HG03045 (cell line): Measurements from ENCODE around the gene UTY.

ENCODE experiments used
- ATAC-seq: cut with Tn5 transposase; IDR thresholded peaks from one replicate; pipeline ENCODE4 v1.9.1; 2021; ENCODE audit warnings: mild to moderate bottlenecking, moderate library complexity; ENCODE audit not compliant: unreplicated experiment

Gene UTY

DNA sequence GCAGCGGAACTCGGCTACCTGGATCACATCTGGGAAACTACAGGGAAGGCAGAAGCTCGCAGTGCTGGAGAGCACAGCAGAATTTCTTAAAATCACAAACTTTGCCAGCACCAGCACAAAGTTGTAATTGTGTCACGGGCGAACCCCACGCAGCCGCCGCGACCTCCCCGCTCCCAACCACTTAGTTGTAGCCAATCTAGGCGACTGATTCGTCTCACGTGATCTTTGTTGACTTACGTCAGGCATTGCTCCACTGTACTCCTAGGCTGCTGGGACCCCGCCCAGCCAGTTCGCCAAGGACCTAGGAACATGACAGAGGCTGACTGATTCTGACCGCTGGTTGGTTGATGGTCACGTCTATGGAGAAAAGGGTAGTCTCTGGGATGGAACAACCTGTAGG is at the start of gene UTY:
Gene UTY (minus strand): TSS at position 206 of the 400 bp plus-strand sequence. CDS start 368 bp downstream, outside the sequence.
- peak; percentile 99 for ATAC-seq

DNA sequence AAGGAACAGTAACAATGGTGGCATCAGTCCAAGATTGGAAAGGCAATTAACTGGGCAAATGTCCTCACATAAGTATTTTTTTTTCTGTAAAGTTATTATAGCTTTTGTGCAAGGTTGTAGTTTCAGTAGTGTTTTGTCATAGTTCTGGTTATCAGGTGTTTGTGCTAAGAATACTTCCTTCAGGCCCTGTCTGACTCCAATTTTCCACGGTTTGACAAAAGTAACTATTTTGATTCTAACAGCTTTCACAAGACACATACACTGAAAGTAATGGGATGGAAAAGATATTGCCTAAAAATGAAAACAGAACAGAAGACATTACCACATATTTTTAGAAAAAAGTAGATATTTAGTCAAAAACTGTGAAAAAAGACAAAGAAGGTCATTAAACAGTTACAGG is 40.6 kb upstream of the UTY start:
- no peak for ATAC-seq

DNA sequence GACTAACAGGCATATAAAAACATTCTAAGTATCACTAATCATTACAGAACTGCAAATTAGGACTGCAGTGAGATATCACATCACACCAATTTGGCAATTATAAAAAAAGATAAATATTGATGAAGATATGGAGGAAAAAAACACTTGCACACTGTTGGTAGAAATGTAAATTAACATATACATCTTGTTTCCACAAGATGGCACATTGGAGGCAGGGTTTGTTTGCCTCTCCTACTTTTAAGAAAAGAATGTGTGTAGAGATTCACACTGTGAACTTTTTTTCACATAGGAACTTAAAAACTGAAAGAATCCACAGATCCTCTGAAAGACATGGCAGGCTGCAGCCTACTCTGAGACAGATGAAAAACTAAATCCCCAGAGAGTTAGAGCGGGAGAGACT is 21.4 kb upstream of the UTY start:
- ATAC-seq: no peak

DNA sequence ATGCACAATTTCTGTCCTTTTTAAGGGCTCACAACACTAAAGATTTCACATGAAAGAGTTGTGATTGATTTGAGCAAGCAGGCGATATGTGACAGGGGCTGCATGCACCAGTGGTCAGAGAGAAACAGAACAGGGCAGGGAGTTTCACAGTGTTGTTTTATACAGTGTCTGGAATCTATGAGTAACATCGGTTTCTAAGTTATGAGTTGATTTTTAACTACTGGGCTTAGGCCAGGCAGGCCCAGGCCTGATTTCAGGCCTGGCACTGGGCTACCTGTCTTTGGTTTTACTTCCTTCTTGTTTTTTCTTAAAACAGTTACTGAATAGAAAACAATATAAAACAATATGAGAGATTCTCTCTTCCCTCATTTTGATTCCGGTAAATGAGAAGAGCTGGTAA is 13.9 kb upstream of the UTY start:
- no peak for ATAC-seq

DNA sequence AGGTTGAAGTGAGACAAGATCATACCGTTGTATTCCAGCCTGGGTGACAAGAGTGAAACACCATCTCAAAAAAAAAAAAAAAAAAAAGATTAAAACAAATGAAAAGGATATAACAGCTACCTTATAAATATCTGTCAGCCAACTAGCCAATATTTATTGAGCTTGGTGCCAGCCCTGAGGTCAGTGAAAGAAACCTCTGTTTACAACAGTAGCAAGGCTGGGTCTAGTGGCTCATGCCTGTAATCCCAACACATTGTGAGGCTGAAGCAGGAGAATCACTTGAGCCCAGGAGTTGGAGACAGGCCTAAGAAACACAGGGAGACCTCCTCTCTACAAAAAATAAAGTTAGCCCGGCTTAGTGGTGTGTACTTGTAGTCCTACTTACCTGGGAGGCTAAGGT is 12.6 kb upstream of the UTY start:
- ATAC-seq: no peak

DNA sequence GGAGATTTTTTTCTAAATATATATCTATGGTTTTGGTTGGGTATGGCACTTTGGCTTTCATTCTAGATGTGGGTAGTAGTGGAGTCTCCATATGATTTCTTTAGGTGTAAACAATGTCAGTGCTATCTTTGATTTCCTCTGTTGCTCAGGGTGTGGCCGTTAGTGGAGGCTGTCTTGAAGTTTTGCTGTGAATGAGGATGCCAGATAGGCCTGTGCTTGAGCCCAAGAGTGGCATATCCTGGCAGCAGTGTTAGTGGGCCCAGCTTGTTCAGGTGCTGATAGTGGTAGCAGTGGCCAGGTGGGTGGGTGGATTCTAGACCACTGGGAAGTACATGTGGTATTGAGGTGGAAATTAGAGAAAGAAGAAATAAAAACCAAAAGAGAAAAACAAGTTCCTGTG is 8.9 kb upstream of the UTY start:
- ATAC-seq: no peak

DNA sequence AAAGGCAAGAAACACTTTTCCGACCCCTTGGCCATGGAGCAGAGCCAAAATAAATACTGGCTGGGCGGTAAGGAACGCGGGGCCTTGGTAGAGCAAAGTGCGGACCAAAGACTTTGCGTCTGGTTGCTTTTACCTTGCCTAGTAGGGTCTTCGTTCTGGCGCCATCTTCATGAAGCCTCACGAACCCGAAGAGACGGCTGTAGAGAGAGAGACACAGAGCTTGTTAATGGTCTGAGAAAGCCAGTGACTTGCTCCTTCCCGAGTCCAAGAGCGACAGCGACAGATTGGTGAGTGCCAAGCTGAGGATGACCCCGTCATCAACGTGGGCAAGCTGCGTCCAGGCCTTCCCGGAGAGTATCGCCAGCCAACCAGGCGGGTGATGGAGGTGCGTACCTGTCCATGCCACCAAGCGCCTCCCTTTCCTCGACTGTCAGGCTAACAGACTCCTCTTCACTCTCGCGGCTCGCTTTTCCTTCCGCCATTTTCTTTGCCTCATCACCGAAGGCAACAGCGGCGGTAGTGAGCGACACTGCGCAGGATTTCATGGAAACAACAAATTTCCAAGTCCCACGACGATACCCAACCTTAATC is 617 bp downstream of the UTY start:
- peak; percentile 41 for ATAC-seq

DNA sequence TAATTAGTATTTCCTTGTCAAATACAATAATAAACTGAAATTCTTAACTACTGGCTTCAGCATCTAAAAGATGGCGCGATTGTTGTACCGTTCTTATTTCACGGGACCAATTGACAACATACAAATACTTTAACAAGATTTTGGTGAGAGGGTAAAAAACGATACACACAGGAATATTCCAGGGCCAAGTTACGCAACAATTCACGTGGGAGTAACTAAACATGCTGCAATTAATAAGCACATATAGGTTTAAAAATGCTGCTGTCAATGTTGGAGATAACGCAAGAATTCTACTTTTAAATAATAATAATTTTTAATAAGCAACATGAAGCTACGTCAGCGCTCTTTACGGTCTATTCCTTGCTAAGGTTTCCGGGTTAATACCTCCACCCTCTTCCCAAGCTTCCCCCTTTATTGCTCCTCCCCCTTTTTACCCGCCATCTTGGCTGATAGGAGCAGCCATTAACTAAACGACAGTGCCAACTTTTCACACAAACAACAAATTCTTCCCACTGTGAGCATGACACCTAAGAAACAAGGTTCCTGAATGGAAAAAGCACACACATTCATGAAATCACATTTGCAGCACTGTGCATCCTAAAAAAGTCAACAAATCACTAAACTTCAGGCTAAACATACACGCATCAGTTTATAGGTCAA is 1.6 kb downstream of the UTY start:
- ATAC-seq: no peak

DNA sequence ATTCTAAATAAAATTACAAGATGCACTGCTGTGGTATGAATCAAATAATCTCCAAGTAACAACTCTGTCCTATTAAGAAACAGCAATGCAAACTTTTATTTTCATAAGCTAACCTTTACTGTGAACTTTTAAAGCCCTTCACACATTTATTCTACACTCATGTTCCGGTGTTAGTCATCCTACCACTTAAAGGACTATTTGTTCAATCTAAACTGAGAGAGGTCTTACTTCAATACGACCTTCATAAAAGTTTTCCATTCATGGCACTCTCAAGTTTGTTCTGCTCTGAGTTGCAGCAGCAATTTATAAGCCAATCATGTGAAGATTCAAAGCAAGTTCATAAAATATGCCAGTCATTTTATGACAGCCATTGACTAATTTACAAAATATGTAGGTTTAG is 4.8 kb downstream of the UTY start:
- ATAC-seq: no peak

DNA sequence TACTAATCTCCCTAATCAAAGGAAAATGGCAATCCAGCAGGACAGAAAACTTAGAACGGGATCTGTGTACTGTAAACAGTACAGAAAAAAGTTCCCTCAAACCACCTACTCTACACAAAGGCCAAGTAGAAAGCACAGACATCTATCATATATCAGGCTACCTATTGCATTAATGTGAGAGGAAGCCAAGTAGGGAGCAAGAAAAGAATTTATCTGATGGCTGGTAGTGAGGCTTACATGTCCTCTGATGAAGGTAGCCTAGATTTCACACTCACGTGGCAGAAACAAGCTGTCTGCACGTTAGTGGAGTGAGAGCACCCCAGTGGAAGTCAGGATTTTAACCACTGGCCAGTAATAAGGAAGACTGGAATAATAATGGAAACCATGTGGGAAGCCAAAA is 28.3 kb downstream of the UTY start:
- no peak for ATAC-seq

DNA sequence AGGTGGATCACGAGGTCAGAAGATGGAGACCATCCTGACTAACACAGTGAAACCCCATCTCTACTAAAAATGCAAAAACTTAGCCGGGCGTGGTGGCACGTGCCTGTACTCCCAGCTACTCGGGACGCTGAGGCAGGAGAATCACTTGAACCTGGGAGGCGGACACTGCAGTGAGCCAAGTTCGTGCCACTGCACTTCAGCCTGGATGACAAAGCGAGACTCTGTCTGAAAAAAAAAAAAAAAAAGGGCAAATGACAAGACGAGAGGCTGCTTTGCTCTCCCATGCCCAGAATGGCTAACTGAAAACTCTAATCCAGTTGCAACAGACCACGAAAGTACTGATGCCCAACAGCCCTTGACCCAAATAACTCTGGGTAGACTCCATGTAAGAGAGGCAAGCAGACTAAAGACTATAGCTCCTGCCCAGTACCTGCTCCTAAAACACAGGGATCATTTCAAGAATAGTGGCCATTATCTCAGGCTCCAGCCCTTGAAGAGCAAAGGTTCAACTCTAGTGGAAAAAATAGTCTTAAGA is 29.2 kb downstream of the UTY start:
- no peak for ATAC-seq

DNA sequence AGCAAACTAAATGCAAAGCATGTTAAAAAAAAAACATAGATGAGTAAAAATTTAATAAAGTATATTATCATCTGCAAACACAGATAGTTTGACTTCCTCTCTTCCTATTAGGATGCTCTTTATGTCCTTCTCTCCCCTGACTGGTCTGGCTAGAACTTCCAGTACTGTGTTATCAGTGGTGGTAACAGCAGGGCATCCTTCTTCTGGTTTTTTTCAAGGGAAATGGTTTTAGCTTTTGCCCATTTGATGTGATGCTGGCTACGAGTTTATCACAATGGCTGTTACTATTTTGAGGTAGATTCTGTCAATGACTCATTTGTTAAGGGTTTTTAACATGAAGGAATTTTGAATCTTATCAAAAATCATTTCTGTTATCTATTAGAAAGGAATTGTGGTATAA is 34.3 kb downstream of the UTY start:
- ATAC-seq: no peak

DNA sequence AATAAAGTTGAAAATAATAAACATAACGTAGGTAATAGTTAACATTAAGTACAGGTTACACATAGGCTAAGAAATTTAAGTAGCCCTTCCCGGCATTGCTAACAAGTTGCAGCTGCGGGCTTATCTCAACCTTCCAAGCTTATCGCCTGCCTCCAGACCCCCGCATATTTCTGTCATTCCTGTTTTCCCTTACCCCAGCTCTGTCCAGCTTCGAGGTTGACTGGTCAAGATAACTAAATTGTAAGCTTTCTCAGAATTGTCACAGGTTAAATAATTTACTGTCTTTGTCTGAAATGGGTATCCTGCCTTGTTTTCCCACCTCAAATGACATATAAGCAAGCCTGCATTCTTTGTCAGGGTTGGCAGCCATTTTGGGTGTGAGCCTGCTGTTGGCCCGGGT is 36.7 kb downstream of the UTY start:
- ATAC-seq: no peak

DNA sequence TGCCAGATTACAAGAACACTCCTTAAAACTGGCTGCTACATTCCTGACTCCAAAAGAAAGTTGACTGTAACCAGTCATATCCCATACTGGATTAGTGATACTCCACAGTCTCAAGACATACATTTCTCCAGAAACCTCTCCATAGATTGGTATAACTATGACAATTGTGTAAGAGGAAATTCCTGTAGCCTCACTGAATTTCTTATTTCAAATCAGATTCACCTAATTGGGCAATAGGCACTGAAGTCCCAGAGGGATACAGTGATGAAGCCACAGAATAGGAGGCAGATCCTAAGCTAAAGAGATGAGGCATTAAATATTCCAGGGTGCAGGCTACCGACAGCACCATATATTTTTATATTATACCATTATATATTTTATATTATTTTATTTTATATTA is 39.0 kb downstream of the UTY start:
- no peak for ATAC-seq

DNA sequence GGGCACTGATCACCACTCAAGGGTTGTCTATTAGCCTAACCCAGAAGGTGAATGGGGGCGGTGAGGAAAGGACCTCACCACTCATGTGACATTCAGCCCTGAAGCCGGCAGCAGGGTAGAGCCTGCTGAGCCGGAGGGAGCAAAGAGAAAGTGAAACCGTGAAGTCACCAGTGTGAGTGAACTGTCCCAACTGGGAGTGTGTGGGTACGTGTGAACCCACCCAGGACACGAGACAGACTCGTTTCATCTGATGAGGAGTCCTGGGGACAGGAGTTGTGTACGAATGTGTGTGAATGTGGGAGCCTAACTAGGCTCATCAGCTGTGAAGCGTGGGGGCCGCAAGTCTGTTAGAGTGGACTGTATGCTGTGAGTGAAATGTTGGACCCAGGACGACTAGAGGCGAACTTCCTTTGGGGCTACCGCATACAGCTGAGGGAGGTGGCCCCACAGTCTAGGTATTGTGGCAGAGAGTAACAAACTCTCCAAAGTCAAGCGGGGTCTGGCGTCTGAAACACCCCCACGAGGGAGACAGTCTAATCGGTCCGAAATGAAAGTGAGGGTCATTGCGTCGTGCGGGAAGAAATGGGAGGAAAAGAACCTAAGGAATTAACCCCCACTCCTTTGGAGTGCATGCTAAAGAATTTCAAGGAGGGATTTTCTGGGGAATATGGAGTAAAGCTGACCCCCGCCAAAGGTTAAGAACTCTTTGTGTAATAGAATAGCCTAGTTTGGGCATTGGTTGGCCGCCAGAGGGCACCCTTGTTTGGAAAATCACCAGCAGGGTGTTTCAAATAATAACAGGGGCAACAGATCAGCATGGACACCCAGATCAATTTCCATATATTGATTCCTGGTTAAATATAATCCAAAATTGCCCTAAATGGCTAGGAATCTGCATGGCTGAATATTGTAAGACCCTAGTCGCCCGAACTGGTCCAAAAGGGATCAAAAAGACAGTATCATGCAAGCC is 43.6 kb downstream of the UTY start:
- ATAC-seq: peak; percentile 91

DNA sequence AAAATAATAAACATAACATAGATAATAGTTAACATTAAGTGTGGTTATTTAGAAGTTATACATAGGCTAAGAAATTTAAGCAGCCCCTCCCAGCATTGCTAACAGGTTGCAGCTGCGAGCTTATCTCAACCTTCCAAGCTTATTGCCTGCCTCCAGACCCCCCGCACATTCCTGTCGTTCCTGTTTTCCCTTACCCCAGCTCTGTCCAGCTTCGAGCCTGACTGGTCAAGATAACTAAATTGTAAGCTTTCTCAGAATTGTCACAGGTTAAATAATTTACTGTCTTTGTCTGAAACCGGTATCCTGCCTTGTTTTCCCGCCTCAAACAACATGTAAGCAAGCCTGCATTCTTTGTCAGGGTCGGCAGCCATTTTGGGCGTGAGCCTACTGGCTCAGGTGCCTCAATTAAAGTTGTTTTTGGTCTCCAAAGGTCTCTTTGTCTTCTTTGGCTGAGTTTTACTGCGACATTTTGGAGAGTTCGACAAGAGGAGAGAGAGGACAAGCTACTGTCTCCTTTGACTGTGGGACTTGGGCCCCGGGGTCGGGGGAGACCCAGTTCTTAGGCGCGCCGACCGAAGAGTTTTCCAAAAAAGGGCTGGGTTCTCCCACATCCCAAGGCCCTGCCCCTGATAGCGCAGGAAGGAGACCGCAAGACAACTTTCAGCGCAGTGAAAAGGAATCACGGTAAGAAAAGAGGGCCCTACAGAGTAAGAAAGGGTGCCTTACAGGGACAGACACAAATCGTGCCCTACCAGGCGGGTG is 44.4 kb downstream of the UTY start:
- no peak for ATAC-seq

DNA sequence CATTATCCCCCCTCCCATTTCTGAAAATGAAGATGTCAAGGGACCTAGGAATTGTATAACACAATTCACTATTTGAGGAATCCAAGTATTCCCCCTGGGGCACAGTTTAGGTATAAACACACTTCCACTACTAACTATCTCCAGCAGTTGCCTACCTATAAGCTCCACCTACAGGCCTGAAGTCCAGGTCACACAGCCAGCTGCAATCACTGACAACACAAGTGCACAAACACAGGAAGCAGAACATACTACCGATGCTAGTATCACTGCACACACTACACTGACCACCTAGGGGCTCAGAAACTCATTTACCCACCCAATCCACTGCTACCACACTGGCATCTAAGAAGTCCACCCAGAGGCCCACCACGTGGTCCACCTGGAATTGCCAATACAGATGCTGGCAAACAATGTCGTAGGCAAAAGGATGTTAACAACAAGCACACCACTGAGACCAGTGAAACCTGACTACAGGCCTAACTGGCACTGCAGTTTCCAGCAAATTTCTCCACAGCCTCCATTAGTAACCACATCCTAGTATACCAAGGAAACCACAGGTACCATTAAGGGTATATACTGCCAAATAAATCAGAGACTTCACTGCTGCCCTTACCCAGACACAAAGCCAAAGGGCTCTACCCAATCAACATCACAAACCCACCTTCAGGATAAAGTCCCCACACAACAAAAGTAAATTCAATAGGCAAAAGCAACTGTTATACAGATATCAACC is 47.4 kb downstream of the UTY start:
- ATAC-seq: no peak

DNA sequence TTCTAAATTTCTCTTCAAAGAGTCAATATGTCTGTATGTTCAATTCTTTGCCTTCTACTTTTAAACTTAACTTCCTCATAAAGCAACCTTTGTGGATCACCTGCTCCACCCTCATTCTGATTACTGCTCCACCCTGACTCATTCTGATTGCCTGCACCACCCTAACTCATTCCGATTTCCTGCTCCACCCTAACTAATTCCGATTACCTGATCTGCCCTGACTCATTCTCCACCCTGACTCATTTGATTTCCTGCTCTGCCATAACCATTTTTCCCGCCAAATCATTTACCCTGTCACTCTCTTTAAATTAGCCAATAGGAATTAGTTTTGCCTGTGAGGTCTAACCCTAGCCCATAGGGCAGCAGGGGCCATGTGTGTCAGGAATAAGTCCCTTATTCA is 50.3 kb downstream of the UTY start:
- ATAC-seq: no peak

DNA sequence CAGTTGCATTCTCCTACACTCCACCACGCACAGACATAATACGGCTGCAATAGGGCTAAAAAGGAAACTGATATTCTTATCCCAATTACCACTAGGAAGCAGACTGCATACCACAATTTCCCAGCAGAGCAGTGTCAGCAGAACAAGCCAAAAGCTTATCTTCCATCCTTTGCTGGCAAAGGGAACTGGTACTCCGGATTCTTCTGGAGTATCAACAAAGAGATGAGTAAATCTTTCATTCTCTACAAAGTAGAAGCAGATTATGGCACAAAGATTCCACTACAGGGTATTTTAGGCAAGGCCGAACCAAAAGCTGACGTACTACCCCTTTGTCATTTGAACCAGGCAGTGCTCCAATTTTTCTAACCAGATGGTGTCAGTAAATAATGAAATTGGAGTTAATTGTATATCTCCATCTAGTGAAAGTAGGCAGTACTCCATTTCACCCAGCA is 56.5 kb downstream of the UTY start:
- ATAC-seq: no peak
